Measurements from ENCODE around the gene GAB3.

DNA sequence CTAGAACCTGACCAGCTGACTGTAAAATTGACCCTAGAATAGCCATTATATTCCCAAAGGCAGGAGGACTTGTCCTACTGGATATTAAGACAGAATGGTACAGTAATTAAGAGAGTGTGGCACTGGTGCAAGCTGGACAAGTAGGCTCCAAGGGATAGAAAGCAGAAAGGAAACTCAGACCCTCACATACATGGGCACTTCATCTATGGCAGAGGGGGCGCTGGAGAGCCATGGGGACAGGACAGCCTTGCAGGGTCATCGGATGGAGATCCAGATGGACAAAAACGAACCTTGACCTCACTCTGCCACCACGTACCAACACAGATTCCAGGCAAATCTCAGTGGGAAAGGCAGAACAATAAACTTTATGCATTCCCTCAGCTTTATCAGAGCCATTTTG is 40.6 kb downstream of the GAB3 start:
- TF ChIP-seq, protein P1, sequence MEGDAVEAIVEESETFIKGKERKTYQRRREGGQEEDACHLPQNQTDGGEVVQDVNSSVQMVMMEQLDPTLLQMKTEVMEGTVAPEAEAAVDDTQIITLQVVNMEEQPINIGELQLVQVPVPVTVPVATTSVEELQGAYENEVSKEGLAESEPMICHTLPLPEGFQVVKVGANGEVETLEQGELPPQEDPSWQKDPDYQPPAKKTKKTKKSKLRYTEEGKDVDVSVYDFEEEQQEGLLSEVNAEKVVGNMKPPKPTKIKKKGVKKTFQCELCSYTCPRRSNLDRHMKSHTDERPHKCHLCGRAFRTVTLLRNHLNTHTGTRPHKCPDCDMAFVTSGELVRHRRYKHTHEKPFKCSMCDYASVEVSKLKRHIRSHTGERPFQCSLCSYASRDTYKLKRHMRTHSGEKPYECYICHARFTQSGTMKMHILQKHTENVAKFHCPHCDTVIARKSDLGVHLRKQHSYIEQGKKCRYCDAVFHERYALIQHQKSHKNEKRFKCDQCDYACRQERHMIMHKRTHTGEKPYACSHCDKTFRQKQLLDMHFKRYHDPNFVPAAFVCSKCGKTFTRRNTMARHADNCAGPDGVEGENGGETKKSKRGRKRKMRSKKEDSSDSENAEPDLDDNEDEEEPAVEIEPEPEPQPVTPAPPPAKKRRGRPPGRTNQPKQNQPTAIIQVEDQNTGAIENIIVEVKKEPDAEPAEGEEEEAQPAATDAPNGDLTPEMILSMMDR (IDR thresholded peaks at IDR 0.05) = no peak
- no peak for TF ChIP-seq POLR2A (IDR thresholded peaks at IDR 0.05)

Data from right lobe of liver (tissue), 4 donors.